WERI-Rb-1 (cell line): ENCODE measurements around the gene MAST4.

Experiments used
- DNase-seq: peaks from one replicate; pipeline ENCODE4 v3.0.0-alpha.2; 2020
- H3K27ac ChIP-seq: fragments of 250-450 bp; sonication (Bioruptor Pico); 2 replicates; pipeline ENCODE4 v1.5.1; 2020; ENCODE audit warnings: mild to moderate bottlenecking, moderate library complexity
- H3K27me3 ChIP-seq: fragments of 250-450 bp; sonication (Bioruptor Pico); 2 replicates; pipeline ENCODE4 v1.5.1; 2021; ENCODE audit warnings: mild to moderate bottlenecking, low read depth, moderate library complexity; ENCODE audit not compliant: insufficient read depth, severe bottlenecking
- H3K36me3 ChIP-seq: fragments of 250-450 bp; sonication (Bioruptor Pico); 2 replicates; pipeline ENCODE4 v1.5.1; 2020; ENCODE audit warnings: mild to moderate bottlenecking, moderate library complexity
- H3K4me3 ChIP-seq: 2 replicates; pipeline ENCODE4 v1.5.1; 2011; ENCODE audit warnings: low read depth, mild to moderate bottlenecking, control low read depth, low read length
- H3K9me3 ChIP-seq: fragments of 250-450 bp; sonication (Bioruptor Pico); 2 replicates; pipeline ENCODE4 v1.5.1; 2021; ENCODE audit warnings: mild to moderate bottlenecking, moderate library complexity; ENCODE audit not compliant: severe bottlenecking
- TF ChIP-seq, protein P1 (sequence below): IDR thresholded peaks from 2 replicates; pipeline ENCODE4 v1.5.1; 2011; ENCODE audit warnings: low read depth, mild to moderate bottlenecking, control low read depth, inconsistent platforms, low read length

Gene MAST4

DNA sequence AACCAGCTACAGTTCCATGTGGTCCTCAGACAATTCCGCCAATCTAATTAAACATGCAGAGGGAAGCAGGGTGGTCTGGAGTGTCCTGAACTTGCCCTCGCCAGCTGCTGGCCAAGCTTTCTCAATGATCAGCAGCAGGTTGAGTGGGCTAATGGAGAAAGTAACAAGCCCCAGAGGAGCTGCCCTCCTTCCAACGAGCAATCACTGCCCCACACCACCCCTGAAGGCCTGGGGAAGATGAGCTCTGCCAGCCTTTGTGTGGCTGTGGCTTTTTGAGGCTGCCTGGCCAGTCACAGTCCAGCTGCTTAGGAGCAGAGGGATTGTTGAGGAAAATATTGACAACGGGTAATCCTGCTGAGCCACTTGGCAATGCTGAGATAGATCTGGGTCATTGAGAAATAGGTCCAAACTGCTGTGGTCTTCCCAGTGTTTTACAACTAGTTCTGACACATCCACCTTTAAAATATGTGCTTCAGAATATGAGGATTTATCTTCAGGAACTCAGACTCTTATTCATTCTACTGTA, 493.1 kb downstream of the MAST4 start:
- 0 out of 2 replicates have a peak overlapping the region, but pooled peaks have one; percentile 45 for H3K27ac ChIP-seq
- H3K27me3 ChIP-seq: no peaks in the 10 kb centered on the region
- DNase-seq: peak; percentile 43
- H3K36me3 ChIP-seq: no peaks in the 10 kb centered on the region
- H3K9me3 ChIP-seq: no peaks in the 10 kb centered on the region
- TF ChIP-seq, protein P1, sequence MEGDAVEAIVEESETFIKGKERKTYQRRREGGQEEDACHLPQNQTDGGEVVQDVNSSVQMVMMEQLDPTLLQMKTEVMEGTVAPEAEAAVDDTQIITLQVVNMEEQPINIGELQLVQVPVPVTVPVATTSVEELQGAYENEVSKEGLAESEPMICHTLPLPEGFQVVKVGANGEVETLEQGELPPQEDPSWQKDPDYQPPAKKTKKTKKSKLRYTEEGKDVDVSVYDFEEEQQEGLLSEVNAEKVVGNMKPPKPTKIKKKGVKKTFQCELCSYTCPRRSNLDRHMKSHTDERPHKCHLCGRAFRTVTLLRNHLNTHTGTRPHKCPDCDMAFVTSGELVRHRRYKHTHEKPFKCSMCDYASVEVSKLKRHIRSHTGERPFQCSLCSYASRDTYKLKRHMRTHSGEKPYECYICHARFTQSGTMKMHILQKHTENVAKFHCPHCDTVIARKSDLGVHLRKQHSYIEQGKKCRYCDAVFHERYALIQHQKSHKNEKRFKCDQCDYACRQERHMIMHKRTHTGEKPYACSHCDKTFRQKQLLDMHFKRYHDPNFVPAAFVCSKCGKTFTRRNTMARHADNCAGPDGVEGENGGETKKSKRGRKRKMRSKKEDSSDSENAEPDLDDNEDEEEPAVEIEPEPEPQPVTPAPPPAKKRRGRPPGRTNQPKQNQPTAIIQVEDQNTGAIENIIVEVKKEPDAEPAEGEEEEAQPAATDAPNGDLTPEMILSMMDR: no peak
- H3K4me3 ChIP-seq: no peak overlapping the region

DNA sequence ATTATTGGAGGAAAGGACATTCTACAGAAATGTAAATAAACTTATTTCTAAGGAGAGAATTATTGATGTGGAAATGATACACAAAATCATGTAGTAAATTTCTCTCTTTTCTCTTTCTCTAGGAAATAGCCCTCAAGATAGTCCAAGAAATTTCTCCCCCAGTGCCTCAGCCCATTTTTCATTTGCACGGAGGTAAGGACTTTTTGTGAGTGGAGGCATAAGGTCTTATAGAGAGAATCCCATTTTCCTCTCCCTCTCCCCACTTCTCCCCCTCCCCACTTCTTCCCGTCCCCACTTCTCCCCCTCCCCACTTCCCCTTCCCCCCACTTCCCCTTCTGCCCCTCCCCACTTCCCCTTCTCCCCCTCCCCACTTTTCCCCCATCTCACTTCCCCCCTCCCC, 493.8 kb downstream of the MAST4 start:
- Histone ChIP-seq H3K4me3 (no peak overlapping the region), H3K36me3 (no peaks in the 10 kb centered on the region), H3K9me3 (no peaks in the 10 kb centered on the region), H3K27me3 (no peaks in the 10 kb centered on the region), H3K27ac (no peak overlapping the region)
- TF ChIP-seq, protein P1: no peak
- DNase-seq: no peak

DNA sequence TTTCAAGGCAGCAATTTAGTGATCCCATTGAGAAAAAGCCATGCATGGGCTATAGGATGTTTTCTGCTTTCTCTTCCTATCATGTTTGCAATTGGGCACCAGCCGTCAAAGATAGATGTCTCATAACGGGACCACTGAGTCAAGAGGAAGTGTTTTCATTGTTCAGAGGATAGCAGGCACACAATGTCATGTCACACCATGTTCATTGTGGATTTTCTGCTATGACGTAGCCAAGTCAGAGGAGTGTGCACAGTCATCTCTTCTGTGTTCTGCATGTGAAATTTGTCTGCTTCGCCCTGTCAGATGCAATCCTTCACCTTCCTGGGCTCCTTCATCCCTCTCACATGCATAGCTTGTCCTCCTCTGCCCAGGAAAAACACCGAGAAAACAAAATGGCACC, 494.4 kb downstream of the MAST4 start:
- Histone ChIP-seq H3K27me3 (no peaks in the 10 kb centered on the region), H3K27ac (no peak overlapping the region), H3K4me3 (no peak overlapping the region), H3K9me3 (no peaks in the 10 kb centered on the region), H3K36me3 (no peaks in the 10 kb centered on the region)
- TF ChIP-seq, protein P1: no peak
- no peak for DNase-seq

DNA sequence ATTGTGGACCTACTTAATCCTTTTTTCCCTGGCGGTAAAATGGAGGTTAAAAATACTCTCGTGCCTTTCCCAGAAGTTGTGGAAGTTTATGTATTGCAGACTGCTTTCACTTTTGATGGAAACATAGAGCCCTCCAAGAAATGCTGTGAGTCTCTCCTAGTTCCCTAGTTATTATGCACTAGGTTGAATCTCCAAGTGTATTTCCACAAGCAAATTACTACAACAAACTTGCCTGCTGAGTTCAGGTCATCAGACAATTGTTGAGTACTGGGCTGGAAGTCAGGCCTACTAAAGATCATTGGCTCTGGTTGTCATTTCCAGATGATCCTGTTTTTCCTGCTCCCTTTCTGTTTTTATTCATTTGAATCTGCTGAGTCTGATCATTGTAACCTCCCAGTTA, 496.3 kb downstream of the MAST4 start:
- Histone ChIP-seq H3K9me3 (no peaks in the 10 kb centered on the region), H3K36me3 (no peaks in the 10 kb centered on the region), H3K27me3 (no peaks in the 10 kb centered on the region), H3K4me3 (no peak overlapping the region), H3K27ac (no peak overlapping the region)
- no peak for DNase-seq
- TF ChIP-seq, protein P1: no peak

DNA sequence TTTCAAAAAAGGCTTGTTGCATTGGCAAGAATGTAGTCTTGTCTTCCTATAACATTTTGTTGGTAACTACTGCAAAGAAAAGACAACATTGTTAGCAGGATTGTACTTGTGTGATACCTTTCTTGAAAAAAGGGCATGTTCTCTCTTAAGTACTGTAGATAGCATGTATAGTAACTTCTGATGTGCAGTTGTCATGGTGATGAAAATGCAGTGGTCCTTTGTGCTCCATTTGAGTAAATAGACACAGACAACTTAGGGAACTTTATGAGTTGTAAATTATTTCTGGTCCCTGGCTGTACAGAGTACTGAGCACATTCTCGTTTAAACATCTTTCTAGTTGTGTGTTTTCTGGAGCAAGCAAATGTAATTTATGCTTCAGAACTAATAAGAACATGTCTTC, 497.1 kb downstream of the MAST4 start:
- TF ChIP-seq, protein P1: no peak
- no peak for DNase-seq
- no peak overlapping the region for H3K27ac ChIP-seq
- no peaks in the 10 kb centered on the region for H3K9me3 ChIP-seq
- no peaks in the 10 kb centered on the region for H3K36me3 ChIP-seq
- no peak overlapping the region for H3K4me3 ChIP-seq
- H3K27me3 ChIP-seq: no peaks in the 10 kb centered on the region
